ENCODE results near the gene COL26A1. TPM values are rescaled to one million over a fixed set of nuclear protein-coding genes. Genes with fewer than 3 reads are reported as not detected.

Gene COL26A1
- polyA plus RNA-seq, 1 experiment, result 0.48 TPM

GRCh38 chr7:101550641-101551541 is 188.2 kb downstream of the COL26A1 start:
- Histone ChIP-seq H3K4me3 (ENCODE audit: low read depth, low read length) (no peak overlapping the region), H3K27me3 (ENCODE audit: control insufficient read depth, insufficient read depth, low read length) (peaks cover 3% of the 10 kb centered on the region; the same call in 1 of the 2 replicates), H3K36me3 (ENCODE audit: control insufficient read depth, insufficient read depth, low read length) (no peaks in the 10 kb centered on the region)
- no peak for DNase-seq (ENCODE audit: low read depth)
- no peak for TF ChIP-seq CTCF (IDR thresholded peaks at IDR 0.05; ENCODE audit: insufficient read depth, low read depth, low read length)
- ChIA-PET POLR2A (no interaction called here), CTCF (interaction anchor here (0.9 to 1.9 kb wide), 5 partner anchors 8 to 722 kb away, joined by 3 to 14 read pairs (median 3); no protein-coding TSS in a partner anchor)

GRCh38 chr7:101553018-101553770 is 190.5 kb downstream of the COL26A1 start:
- H3K27me3 ChIP-seq (ENCODE audit: control insufficient read depth, insufficient read depth, low read length), result peaks cover 3% of the 10 kb centered on the region; the same call in 1 of the 2 replicates
- ChIA-PET POLR2A (interaction anchor here (0.6 kb wide), 1 partner anchor 336 kb away, joined by 3 read pairs; the partner anchor contains the start of gene PLOD3), CTCF (interaction anchor here (1.1 kb wide), 2 partner anchors 15 to 142 kb away, joined by 3 to 4 read pairs; no protein-coding TSS in a partner anchor)
- no peak for DNase-seq (ENCODE audit: low read depth)
- H3K36me3 ChIP-seq (ENCODE audit: control insufficient read depth, insufficient read depth, low read length), result no peaks in the 10 kb centered on the region
- H3K4me3 ChIP-seq (ENCODE audit: low read depth, low read length), result no peak overlapping the region
- no peak for TF ChIP-seq CTCF (IDR thresholded peaks at IDR 0.05; ENCODE audit: insufficient read depth, low read depth, low read length)

- H3K27me3 ChIP-seq (ENCODE audit: control insufficient read depth, insufficient read depth, low read length), result peaks cover 3% of the 10 kb centered on the region; the same call in 1 of the 2 replicates
- no peak for DNase-seq (ENCODE audit: low read depth)
- POLR2A ChIA-PET, result interaction anchor here (0.6 kb wide), 1 partner anchor 337 kb away, joined by 3 read pairs; the partner anchor contains the start of gene PLOD3
- no peaks in the 10 kb centered on the region for H3K36me3 ChIP-seq (ENCODE audit: control insufficient read depth, insufficient read depth, low read length)
- TF ChIP-seq CTCF (IDR thresholded peaks at IDR 0.05; ENCODE audit: insufficient read depth, low read depth, low read length), result no peak
- H3K4me3 ChIP-seq (ENCODE audit: low read depth, low read length), result no peak overlapping the region
- CTCF ChIA-PET, result interaction anchor here (1.1 kb wide), 2 partner anchors 16 to 142 kb away, joined by 3 to 4 read pairs; no protein-coding TSS in a partner anchor
Measured at GRCh38 chr7:101553771-101554445, 191.2 kb downstream of the COL26A1 start.

- no peak for TF ChIP-seq CTCF (IDR thresholded peaks at IDR 0.05; ENCODE audit: insufficient read depth, low read depth, low read length)
- CTCF ChIA-PET, result interaction anchor here (0.6 to 1.5 kb wide), 2 partner anchors 11 to 678 kb away, joined by 3 to 6 read pairs; no protein-coding TSS in a partner anchor
- POLR2A ChIA-PET, result no interaction called here
Measured at GRCh38 chr7:101554584-101555268, 192.1 kb downstream of the COL26A1 start.

More at GRCh38 chr7:101554584-101555268, 192.1 kb downstream of the COL26A1 start:
- Histone ChIP-seq H3K27me3 (ENCODE audit: control insufficient read depth, insufficient read depth, low read length) (peaks cover 3% of the 10 kb centered on the region; the same call in 1 of the 2 replicates), H3K36me3 (ENCODE audit: control insufficient read depth, insufficient read depth, low read length) (no peaks in the 10 kb centered on the region), H3K4me3 (ENCODE audit: low read depth, low read length) (no peak overlapping the region)
- no peak for DNase-seq (ENCODE audit: low read depth)

Data from BJ (cell line).